22Rv1 (cell line): ENCODE measurements around the gene ZBTB4.

Experiments used
- CTCF ChIP-seq: fragments of 450-650 bp; IDR thresholded peaks from 2 replicates; pipeline ENCODE4 v1.5.1; 2017; ENCODE audit warnings: mild to moderate bottlenecking
- ZFX ChIP-seq: fragments of 450-650 bp; IDR thresholded peaks from 2 replicates; pipeline ENCODE4 v1.6.1; 2017; ENCODE audit warnings: antibody characterized with exemption, borderline replicate concordance

GRCh38 chr17:7475764-7476422 lies 3.5 kb downstream of the ZBTB4 start:
- TF ChIP-seq CTCF (no peak), ZFX (no peak)
